ENCODE results near the gene PPIH. TPM values are rescaled to one million over a fixed set of nuclear protein-coding genes. Genes with fewer than 3 reads are reported as not detected.
A peak's percentile ranks its signal among the peaks of the same experiment; 100 is the strongest.

The PPIH gene
- total and polyA plus RNA-seq, 2 of the 13 experiments (the other 11 are each of a cell fraction or from before 2014, with no cell fraction given) = 29.9 to 72.6 TPM

- TF ChIP-seq KIAA2018 (CRISPR knock-in tag; IDR thresholded peaks at IDR 0.05; ENCODE audit: borderline replicate concordance) (no peak), CBX5 (CRISPR knock-in tag; IDR thresholded peaks at IDR 0.05; ENCODE audit: borderline replicate concordance) (no peak; the same call in 1 of the 2 replicates), SOX13 (IDR thresholded peaks at IDR 0.05) (no peak; the same call in 1 of the 2 replicates), SOX13 (CRISPR knock-in tag; conservative IDR thresholded peaks at IDR 0.05 in 1 of 2, IDR thresholded peaks at IDR 0.05 in 1 of 2) (no peak), HNRNPUL1 (IDR thresholded peaks at IDR 0.05; ENCODE audit: low read depth, low read length) (no peak), ZNF781 (CRISPR knock-in tag; IDR thresholded peaks at IDR 0.05; ENCODE audit: borderline replicate concordance, not compliant biosample characterization) (no peak), ZNF615 (CRISPR knock-in tag; IDR thresholded peaks at IDR 0.05; ENCODE audit: borderline replicate concordance) (no peak), ZSCAN29 (CRISPR knock-in tag; conservative IDR thresholded peaks at IDR 0.05) (no peak), WIZ (CRISPR knock-in tag; IDR thresholded peaks at IDR 0.05) (no peak), ZNF678 (CRISPR knock-in tag; IDR thresholded peaks at IDR 0.05) (no peak), ZFP82 (CRISPR knock-in tag; IDR thresholded peaks at IDR 0.05; ENCODE audit: borderline replicate concordance) (no peak), ZNF570 (CRISPR knock-in tag; IDR thresholded peaks at IDR 0.05; ENCODE audit: borderline replicate concordance) (no peak), ONECUT2 (CRISPR knock-in tag; IDR thresholded peaks at IDR 0.05) (no peak), ZNF335 (CRISPR knock-in tag; IDR thresholded peaks at IDR 0.05) (peak; percentile 56; the same call in 1 of the 2 replicates), PHB2 (IDR thresholded peaks at IDR 0.05; ENCODE audit: partially characterized antibody) (no peak), ETV5 (CRISPR knock-in tag; IDR thresholded peaks at IDR 0.05; ENCODE audit: borderline replicate concordance) (peak; percentile 90)
- TF ChIP-seq, protein P1, sequence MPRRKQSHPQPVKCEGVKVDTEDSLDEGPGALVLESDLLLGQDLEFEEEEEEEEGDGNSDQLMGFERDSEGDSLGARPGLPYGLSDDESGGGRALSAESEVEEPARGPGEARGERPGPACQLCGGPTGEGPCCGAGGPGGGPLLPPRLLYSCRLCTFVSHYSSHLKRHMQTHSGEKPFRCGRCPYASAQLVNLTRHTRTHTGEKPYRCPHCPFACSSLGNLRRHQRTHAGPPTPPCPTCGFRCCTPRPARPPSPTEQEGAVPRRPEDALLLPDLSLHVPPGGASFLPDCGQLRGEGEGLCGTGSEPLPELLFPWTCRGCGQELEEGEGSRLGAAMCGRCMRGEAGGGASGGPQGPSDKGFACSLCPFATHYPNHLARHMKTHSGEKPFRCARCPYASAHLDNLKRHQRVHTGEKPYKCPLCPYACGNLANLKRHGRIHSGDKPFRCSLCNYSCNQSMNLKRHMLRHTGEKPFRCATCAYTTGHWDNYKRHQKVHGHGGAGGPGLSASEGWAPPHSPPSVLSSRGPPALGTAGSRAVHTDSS (CRISPR knock-in tag; conservative IDR thresholded peaks at IDR 0.05) = no peak
- TF ChIP-seq, protein P2, sequence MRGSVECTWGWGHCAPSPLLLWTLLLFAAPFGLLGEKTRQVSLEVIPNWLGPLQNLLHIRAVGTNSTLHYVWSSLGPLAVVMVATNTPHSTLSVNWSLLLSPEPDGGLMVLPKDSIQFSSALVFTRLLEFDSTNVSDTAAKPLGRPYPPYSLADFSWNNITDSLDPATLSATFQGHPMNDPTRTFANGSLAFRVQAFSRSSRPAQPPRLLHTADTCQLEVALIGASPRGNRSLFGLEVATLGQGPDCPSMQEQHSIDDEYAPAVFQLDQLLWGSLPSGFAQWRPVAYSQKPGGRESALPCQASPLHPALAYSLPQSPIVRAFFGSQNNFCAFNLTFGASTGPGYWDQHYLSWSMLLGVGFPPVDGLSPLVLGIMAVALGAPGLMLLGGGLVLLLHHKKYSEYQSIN (CRISPR knock-in tag; IDR thresholded peaks at IDR 0.05; ENCODE audit: borderline replicate concordance) = no peak
Observed at GRCh38 chr1:42657981-42658876, at the start of gene PPIH (continued).
